ENCODE measurements around the gene CAPS. TPM values are rescaled to one million over a fixed set of nuclear protein-coding genes. Genes with fewer than 3 reads are reported as not detected.

CAPS gene
- total and polyA plus RNA-seq, 4 donors = 90.2 to 360 (median 223) TPM

- Histone ChIP-seq H3K9ac (ENCODE audit: insufficient read depth in 1 of 2, low read length in 2 of 2) (no peak overlapping the region), H3K27ac (ENCODE audit: low read depth in 1 of 2, low read length in 1 of 2) (no peak overlapping the region), H3K9me3 (ENCODE audit: control insufficient read depth in 4 of 4, insufficient read depth in 3 of 4, low read length in 3 of 4) (no peaks in the 10 kb centered on the region), H3K36me3 (ENCODE audit: control insufficient read depth in 4 of 4, insufficient read depth in 4 of 4, low read length in 4 of 4) (peaks cover 3 to 46% (median 21%) of the 10 kb centered on the region in 4 donors), H3K27me3 (ENCODE audit: control insufficient read depth in 3 of 3, insufficient read depth in 3 of 3, low read length in 2 of 3) (no peaks in the 10 kb centered on the region), H3K4me1 (ENCODE audit: control insufficient read depth in 5 of 5, insufficient read depth in 5 of 5, low read length in 5 of 5) (peaks cover 0 to 71% (median 30%) of the 10 kb centered on the region in 5 donors), H3K4me3 (no peak overlapping the region)
- TF ChIP-seq, protein P1, sequence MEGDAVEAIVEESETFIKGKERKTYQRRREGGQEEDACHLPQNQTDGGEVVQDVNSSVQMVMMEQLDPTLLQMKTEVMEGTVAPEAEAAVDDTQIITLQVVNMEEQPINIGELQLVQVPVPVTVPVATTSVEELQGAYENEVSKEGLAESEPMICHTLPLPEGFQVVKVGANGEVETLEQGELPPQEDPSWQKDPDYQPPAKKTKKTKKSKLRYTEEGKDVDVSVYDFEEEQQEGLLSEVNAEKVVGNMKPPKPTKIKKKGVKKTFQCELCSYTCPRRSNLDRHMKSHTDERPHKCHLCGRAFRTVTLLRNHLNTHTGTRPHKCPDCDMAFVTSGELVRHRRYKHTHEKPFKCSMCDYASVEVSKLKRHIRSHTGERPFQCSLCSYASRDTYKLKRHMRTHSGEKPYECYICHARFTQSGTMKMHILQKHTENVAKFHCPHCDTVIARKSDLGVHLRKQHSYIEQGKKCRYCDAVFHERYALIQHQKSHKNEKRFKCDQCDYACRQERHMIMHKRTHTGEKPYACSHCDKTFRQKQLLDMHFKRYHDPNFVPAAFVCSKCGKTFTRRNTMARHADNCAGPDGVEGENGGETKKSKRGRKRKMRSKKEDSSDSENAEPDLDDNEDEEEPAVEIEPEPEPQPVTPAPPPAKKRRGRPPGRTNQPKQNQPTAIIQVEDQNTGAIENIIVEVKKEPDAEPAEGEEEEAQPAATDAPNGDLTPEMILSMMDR (IDR thresholded peaks at IDR 0.05; ENCODE audit: control extremely low read depth, extremely low read depth) = no peak
- ATAC-seq (ENCODE audit: insufficient read depth, low FRiP score) (no peak), DNase-seq (no peak)
- 85 to 87% methylated on average over 10 of the region's 10 CpGs for WGBS, 2 donors
Observed at GRCh38 chr19:5937550-5937949, 23.5 kb downstream of the CAPS start.

- H3K9ac ChIP-seq (ENCODE audit: insufficient read depth in 1 of 2, low read length in 2 of 2) = no peak overlapping the region
Observed at GRCh38 chr19:5940260-5941208, 26.5 kb downstream of the CAPS start.

DNA sequence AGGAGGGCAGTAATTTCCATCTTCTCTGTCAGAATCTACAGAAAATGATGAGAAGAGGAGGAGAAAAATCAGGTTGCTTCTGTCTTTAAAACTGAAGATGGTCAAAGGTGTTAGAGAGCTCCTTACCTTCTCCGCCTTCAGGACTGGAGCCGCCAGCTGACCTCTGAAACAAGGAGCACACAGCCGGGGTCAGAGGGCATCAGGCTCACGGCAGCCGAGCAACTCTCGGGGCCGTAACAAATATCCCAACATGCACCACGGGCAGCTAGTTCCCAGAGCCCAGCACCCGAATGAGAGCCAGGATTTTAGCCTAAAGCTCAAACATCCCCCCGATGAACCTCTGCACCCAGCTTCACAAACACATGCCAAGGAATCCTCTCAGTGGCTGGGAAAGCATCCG, 27.6 kb downstream of the CAPS start:
- no peak overlapping the region for H3K9ac ChIP-seq (ENCODE audit: insufficient read depth in 1 of 2, low read length in 2 of 2)
- no peak overlapping the region for H3K4me3 ChIP-seq
- ATAC-seq (ENCODE audit: insufficient read depth, low FRiP score) = no peak
- no peak for DNase-seq
- H3K27me3 ChIP-seq (ENCODE audit: control insufficient read depth in 3 of 3, insufficient read depth in 3 of 3, low read length in 2 of 3) = no peaks in the 10 kb centered on the region
- TF ChIP-seq, protein P1 (IDR thresholded peaks at IDR 0.05; ENCODE audit: control extremely low read depth, extremely low read depth) = no peak
- no peak overlapping the region for H3K27ac ChIP-seq (ENCODE audit: low read depth in 1 of 2, low read length in 1 of 2)
- WGBS, 2 donors = 86 to 92% methylated on average over 11 of the region's 11 CpGs
- peaks cover 3 to 26% (median 17%) of the 10 kb centered on the region in 4 donors for H3K36me3 ChIP-seq (ENCODE audit: control insufficient read depth in 4 of 4, insufficient read depth in 4 of 4, low read length in 4 of 4)
- H3K4me1 ChIP-seq (ENCODE audit: control insufficient read depth in 5 of 5, insufficient read depth in 5 of 5, low read length in 5 of 5) = peaks cover 0 to 52% (median 13%) of the 10 kb centered on the region in 5 donors
- no peaks in the 10 kb centered on the region for H3K9me3 ChIP-seq (ENCODE audit: control insufficient read depth in 4 of 4, insufficient read depth in 3 of 4, low read length in 3 of 4)

More at GRCh38 chr19:5940260-5941208, 26.5 kb downstream of the CAPS start:
- H3K9me3 ChIP-seq (ENCODE audit: control insufficient read depth in 4 of 4, insufficient read depth in 3 of 4, low read length in 3 of 4) = no peaks in the 10 kb centered on the region
- no peaks in the 10 kb centered on the region for H3K27me3 ChIP-seq (ENCODE audit: control insufficient read depth in 3 of 3, insufficient read depth in 3 of 3, low read length in 2 of 3)
- H3K4me3 ChIP-seq = no peak overlapping the region
- peaks cover 3 to 34% (median 21%) of the 10 kb centered on the region in 4 donors for H3K36me3 ChIP-seq (ENCODE audit: control insufficient read depth in 4 of 4, insufficient read depth in 4 of 4, low read length in 4 of 4)
- H3K27ac ChIP-seq (ENCODE audit: low read depth in 1 of 2, low read length in 1 of 2) = no peak overlapping the region
- WGBS, 2 donors = 93% methylated on average over 21 of the region's 21 CpGs
- H3K4me1 ChIP-seq (ENCODE audit: control insufficient read depth in 5 of 5, insufficient read depth in 5 of 5, low read length in 5 of 5) = peaks cover 0 to 58% (median 25%) of the 10 kb centered on the region in 5 donors
- TF ChIP-seq, protein P1 (IDR thresholded peaks at IDR 0.05; ENCODE audit: control extremely low read depth, extremely low read depth) = no peak
- ATAC-seq (ENCODE audit: insufficient read depth, low FRiP score) (no peak), DNase-seq (no peak)
